ENCODE data around the gene CSNK1D.

DNA sequence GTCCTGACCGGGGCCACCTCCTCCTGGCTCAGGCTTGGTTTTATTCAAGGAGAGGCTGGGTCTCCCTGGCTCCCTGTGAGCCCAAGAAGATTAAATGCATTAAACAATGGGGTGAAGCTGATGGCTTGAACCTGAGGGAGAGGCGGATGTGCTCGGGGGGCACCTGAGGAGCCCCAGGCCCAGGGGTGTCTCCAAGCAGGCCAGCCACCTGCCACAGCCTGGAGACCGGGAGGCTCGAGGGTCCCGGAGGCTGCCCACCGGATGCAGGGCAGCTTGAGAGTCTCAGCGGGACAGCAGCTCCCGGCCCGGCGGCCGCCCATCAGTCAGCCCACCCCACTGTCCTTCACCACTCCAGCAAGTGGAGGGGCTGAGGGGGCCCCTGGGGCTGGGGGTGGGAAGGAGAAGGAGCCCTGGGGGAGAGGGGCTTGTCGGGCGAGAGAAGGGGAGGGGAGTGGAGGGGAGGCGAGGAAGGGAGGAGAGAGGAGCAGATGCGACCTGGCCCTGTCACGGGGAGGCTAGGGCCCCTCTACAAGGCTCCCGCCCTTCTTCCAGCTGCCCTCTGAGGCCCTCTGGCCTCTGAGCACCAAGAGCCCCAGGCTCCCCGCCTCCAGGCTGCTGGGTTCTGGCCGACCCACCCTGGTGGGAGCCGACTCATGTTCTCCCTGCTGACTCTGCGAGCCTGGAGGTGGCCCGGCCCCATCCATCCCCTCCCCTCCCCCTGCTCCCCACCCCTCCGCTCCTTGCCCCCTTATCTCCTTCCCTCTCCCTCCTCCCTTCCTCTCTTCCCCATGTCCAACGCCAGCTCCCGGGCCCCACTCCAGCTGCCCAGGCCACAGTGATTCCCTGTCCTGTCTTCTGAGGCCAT, 30.7 kb upstream of the CSNK1D start:
- TF ChIP-seq, protein P1, sequence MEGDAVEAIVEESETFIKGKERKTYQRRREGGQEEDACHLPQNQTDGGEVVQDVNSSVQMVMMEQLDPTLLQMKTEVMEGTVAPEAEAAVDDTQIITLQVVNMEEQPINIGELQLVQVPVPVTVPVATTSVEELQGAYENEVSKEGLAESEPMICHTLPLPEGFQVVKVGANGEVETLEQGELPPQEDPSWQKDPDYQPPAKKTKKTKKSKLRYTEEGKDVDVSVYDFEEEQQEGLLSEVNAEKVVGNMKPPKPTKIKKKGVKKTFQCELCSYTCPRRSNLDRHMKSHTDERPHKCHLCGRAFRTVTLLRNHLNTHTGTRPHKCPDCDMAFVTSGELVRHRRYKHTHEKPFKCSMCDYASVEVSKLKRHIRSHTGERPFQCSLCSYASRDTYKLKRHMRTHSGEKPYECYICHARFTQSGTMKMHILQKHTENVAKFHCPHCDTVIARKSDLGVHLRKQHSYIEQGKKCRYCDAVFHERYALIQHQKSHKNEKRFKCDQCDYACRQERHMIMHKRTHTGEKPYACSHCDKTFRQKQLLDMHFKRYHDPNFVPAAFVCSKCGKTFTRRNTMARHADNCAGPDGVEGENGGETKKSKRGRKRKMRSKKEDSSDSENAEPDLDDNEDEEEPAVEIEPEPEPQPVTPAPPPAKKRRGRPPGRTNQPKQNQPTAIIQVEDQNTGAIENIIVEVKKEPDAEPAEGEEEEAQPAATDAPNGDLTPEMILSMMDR (IDR thresholded peaks at IDR 0.05; ENCODE audit: borderline replicate concordance, extremely low read depth, low read length, poor library complexity, severe bottlenecking): no peak
- TF ChIP-seq EZH2 (IDR thresholded peaks at IDR 0.05; ENCODE audit: borderline replicate concordance, low read depth, low read length, severe bottlenecking): no peak
